Medulla oblongata (tissue), 1 donor: ENCODE measurements around the gene SPINT1.

ENCODE experiments used
- DNase-seq: peaks from one replicate; pipeline ENCODE4 v3.0.0-alpha.2; 2015; ENCODE audit errors: extremely low spot score

Gene SPINT1, protein sequence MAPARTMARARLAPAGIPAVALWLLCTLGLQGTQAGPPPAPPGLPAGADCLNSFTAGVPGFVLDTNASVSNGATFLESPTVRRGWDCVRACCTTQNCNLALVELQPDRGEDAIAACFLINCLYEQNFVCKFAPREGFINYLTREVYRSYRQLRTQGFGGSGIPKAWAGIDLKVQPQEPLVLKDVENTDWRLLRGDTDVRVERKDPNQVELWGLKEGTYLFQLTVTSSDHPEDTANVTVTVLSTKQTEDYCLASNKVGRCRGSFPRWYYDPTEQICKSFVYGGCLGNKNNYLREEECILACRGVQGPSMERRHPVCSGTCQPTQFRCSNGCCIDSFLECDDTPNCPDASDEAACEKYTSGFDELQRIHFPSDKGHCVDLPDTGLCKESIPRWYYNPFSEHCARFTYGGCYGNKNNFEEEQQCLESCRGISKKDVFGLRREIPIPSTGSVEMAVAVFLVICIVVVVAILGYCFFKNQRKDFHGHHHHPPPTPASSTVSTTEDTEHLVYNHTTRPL

DNA sequence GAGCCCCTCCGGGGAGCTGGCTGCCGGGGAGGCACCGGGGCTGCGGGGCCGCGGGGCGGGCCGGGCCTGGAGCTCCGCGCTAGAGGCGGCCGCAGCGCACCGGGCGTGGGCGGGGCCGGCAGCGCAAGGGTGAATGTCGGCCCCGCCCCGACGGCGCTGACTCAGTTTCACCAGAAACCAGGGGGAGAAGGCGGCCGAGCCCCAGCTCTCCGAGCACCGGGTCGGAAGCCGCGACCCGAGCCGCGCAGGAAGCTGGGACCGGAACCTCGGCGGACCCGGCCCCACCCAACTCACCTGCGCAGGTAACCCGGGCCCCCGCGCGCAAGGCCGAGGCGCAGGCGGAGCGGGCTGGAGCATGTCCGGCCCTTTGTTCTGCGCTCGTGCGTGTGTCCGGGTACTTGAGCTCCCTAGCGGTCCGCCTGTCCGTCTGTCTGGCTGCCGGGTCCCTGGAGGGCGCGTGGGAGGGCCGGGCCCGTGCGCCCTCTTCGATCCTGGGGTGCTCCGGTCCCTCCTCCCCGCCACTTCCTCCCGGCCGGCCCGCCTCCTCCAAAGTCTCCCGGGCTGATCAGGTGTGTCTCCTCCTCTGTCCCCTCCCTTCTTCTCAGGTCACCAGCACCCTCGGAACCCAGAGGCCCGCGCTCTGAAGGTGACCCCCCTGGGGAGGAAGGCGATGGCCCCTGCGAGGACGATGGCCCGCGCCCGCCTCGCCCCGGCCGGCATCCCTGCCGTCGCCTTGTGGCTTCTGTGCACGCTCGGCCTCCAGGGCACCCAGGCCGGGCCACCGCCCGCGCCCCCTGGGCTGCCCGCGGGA lies at the start of gene SPINT1:
SPINT1 (plus strand) TSS at position 164 of the 811 bp plus-strand sequence; CDS start at position 671, 507 bp downstream.
- DNase-seq = no peak

DNA sequence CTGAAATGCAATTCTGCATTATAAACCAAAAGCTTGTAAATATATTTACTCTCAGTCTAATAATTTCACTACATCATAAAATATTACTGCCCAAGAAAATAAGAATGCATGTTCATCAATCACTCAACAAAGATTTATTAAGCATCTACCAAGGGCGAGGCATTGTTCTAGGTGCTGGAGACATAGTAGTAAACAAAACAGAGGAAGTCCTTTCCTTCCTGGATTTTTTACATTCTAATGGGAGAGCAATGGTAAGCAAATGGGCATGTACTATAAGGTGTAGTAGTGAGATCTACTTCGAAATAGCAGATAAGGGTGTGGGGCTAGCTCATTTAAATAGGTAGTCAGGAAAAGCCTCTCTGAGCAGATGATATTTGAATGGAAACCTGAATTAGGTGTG lies 47.8 kb upstream of the SPINT1 start:
- DNase-seq = no peak

DNA sequence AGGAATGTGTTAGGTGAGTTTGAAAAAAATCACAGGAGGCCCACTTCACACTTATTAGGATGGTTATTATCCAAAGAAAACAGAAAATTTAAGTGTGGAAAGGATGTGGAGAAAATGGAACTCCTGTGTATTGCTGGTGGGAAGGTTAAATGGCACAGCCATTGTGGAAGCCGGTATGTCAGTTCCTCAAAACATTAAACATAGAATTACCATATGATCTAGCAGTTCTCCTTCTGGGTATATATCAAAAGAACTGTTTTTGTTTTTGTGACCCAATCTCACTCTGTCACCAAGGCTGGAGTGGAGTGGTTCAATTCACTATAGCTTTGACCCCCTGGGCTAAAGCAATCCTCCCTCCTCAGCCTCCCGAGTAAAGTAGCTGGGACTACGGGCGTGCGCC lies 47.3 kb upstream of the SPINT1 start:
- DNase-seq = no peak

DNA sequence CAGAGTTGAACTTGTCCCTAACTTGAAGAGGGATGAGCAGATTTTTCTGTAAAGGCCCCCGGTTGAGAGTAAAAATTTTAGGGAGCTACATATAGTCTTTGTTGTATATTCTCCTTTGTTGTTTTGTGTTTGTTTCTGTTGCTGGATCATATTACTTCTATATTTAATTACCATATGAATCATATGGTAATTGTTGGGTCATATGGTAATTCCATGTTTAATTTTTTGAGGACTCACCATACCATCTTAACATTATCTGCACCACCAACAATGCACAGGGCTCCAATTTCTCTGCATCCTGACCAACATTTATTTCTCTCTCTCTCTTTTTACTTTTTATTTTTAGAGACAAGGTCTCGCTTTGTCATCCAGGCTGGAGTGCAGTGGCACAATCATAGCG lies 44.3 kb upstream of the SPINT1 start:
- DNase-seq = no peak

DNA sequence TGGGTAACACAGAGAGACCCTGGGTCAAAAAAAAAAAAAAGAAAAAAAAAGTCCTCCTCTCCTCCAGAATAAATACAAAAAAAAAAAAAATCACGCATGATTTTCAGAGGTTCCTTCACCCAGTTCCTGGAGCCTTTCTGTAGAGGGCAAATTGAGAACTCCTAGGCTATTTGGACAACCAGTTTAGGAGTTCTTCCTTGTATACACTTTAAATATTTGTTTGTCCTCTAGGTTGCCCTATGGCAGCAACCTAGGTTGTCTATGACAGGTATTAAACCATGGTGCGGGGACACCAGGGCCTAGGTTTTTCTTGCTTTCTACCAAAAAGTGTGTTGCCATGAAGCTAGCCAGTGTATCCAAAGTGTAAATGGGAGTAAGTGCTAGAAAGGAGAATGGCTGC lies 40.8 kb upstream of the SPINT1 start:
- no peak for DNase-seq

DNA sequence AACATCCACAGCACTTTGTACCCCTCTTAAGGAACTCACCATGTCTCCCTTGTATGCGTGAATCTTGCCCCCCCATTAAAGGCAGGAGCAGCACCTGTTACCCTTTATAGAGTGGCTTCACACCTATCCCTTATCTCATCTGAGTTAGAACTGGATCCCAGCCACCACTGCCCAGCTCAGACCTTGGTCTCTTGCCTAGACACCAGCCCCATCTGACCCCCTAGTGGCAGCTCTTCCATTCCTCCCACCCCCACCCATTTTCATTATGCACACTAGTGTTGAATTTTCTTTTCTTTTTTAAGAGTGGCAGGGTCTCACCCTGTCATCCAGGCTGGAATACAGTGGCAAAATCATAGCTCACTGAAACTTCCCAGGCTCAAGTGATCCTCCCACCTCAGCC lies 40.2 kb upstream of the SPINT1 start:
- no peak for DNase-seq

DNA sequence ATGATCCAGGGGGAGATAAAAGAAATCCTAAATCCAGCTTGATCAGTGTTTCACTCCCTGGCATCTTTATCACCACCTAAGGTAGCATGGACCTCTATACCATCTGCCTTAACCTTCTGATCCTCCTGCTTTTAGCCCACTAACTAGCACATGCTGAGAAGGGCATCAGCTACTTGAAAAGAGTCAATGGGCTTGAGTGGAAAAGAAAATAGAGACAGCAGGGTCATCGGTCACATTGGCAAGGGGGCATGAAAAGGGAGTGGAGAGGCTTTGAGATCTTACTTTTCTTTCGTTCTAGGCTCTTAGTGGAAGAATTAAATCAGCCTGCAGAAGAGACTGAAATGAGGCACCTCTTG lies 37.2 kb upstream of the SPINT1 start:
- no peak for DNase-seq

DNA sequence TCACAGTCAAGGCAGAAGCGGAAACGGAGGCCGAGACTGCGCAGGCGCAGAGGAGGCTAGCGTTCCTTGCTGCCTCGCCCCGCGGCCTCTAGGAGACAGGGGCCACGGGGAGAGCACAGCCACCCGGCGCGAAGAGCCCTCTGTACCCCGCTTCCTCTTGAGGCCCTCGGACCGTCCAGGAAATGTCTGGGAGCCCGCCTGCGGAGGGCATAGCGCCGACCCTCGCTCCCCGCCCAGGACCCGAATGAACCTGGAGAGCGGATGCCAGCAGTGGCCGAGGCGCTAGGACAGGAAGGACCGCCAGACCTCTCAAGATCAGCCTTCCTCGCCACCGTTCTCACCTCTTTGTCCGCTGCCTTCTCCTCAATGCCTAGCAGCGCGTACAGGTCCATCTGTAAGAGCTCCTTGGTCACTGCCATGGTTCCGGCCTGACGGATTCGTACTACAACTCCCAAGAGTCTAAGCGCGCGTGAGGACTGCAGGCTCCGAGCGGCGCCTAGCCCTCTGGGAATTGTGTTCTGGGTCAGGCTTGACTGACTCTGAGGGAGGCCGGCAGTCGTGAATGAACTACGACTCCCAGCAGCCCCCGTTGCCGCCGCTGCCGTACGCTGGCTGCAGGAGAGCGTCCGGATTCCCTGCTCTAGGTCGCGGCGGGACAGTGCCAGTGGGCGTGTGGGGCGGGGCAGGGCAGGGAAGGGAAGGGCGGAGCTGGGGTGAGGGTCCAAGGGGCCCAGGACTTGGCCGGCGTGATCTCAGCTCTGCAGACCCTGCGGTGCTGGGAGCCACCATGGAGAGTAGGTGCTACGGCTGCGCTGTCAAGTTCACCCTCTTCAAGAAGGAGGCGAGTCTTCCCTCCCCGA lies 36.6 kb upstream of the SPINT1 start, which contains the start of the genes DNAJC17 and ZFYVE19:
DNAJC17 (minus strand) TSS at position 446 of the 860 bp plus-strand sequence; CDS start at position 419, 27 bp downstream.
ZFYVE19 (plus strand) TSS at position 62 of the 860 bp plus-strand sequence; CDS start at position 563, 501 bp downstream.
- DNase-seq = peak; percentile 99

DNA sequence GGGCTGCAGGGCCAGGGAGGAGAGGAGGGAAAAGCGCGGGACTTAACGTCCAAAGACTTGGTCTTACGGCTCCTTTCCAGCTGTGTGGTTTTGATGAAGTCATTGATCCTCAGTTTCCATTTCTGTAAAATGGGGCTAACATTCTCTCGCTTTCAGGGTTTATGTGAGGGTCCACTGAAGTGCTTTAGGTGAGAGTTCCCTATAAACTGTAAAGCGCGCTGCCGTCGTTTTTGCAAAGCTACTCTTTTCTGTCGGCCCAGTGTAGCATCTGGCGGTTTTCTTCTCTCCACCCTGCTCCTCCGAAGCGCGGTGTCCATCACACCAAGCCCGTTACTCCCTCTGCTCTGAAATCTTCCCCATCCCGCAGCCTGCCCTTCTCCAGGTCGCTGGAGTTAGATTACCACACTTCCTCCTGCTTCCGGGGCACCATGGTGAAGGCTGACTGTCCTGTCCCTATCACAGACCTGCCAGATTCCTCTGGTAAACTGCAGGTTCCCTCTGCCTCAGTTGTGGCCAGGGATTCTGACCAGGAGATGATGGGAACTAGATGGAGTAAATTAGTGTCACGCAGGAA lies 35.9 kb upstream of the SPINT1 start:
- DNase-seq = no peak

DNA sequence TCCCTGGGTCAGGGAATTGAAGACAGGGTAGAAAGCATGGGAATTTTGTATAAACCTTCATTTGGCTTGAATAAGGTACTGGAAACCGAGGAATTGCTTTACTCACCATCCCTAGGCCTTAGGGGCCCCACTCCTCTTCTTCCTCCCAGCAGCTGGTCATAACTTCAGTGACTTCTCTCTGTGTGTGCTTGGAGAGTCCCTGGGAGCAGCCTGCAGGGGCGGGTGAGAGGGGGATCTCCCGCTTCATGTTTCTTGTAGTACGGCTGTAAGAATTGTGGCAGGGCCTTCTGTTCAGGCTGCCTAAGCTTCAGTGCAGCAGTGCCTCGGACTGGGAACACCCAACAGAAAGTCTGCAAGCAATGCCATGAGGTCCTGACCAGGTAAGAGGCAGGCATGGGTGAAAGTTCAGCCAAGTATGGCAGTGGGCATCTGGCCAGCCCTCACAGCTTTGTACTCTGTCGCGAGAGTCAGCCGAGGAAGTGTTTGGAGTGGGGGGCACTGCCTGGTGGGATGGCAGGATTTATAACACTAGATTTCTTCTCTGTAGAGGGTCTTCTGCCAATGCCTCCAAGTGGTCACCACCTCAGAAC lies 34.9 kb upstream of the SPINT1 start:
- no peak for DNase-seq

DNA sequence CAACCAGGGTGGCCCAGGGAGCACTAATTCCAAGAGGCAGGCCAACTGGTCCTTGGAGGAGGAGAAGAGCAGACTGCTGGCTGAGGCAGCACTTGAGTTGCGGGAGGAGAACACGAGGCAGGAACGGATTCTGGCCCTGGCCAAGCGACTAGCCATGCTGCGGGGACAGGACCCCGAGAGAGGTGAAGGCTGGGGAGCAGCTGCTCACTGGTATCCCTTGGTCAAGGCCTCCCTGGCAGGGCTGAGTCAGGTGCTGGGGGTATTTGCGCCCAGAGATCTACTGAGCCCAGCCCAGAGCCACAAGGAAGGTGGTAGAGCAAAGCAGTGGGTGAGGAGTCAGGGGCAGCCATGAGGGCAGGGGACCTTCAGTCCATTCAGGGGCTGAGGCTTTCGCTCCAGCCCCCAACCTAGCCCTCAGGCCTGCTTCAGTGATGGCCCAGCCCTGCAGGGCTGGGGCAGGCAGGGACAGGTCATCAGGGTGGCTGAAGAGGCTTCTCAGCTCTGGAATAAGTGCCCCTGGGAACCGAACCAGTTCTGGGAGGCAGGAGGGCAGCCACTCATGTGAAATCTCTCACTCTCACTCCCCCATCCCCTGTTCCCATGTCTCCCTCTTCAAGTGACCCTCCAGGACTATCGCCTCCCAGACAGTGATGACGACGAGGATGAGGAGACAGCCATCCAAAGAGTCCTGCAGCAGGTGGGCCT lies 31.0 kb upstream of the SPINT1 start:
- DNase-seq = no peak

DNA sequence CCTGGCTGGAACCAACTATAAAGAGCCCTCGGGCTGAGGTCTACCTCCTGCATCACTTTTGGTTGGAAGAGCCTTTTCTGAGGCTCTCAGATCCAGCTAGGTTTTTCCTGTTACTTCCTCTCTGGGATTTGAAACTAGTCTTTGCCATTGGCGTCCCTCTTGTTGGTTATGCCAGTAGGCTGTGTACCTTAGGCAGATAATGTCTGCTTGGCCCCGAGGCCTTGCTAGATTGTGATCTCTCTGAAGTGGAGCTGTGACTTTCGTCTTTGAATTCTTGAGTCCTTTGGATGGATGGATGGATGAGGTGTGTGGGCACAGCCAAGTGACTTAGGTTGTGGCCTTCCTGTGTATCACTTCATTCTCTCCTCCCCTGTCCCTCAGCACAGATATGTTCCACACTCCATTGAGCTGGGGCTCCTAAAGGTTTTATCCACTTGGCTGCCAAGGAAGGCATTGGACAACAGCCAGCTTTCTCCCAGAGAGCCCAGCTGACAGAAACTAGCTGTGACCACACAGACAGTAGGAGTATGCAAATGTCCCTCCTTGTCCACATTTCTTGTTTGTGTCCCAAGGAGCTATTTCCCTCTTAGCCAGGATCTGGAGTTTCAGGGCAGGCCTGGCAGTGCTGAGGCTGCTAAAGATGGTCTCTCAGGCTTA lies 28.7 kb upstream of the SPINT1 start:
- peak; percentile 67 for DNase-seq

DNA sequence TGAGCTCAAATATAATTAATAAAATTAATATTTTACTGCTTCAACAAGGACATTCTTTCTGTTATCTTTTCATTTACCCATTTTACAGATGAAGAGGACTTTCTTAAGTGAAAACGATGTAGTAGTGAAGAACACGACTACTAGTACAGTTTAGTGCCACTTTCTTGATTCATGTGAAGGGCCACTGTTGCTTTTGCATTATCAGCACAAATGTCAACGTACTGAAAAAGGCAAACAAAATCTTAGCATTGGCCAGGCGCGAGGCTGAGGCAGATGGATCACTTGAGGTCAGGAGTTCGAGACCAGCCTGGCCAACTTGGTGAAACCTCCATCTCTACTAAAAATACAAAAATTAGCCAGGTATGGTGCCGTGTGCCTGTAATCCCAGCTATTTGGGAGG lies 24.8 kb upstream of the SPINT1 start:
- no peak for DNase-seq

DNA sequence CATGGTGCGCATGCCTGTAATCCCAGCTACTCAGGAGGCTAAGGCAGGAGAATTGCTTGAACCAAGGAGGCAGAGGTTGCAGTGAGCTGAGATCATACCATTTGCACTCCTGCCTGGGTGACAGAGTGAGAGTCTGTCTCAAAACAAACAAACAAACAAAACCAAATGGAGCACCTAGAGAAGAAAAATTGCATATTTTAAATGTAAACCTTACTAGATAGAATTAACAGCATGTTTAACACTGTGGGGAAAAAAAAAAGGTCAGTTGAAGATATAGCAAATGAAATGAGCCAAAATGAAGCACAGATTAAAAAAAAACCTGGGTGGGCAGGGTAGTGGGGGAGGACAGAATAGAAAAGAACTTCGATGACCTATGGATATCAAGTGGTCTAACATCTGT lies 22.7 kb upstream of the SPINT1 start:
- no peak for DNase-seq

DNA sequence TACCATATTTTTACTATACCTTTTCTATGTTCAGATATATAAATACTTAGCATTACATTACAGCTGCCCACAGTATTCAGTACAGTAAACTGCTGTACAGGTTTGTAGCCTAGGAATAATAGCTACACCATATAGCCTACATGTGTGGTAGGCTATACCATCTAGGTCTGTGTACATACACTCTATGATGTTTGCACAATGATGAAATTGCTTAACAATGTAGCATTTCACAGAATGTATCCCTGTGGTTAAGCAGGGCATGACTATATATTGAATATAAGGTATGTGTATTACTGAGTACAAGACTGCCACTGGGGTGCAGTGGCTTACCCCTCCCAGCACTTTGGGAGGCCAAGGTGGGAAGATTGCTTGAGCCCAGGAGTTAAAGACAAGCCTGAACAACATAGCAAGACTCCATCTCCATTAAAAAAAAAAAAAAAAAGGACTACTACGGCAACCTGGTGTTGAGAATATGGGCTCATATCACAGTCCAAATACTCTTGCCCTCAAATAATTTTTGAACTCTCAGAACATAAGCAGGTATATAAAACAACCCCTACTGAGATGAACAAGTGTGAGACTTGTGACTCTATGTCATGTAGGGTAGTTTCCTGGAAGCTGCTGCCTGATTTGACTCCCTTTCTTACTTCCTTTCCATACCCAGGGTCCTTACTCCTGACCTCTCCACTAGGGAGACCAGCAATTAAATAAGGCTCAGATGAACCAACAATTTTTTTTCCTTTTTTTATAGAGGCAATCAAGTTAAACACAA lies 20.1 kb upstream of the SPINT1 start:
- DNase-seq = no peak

DNA sequence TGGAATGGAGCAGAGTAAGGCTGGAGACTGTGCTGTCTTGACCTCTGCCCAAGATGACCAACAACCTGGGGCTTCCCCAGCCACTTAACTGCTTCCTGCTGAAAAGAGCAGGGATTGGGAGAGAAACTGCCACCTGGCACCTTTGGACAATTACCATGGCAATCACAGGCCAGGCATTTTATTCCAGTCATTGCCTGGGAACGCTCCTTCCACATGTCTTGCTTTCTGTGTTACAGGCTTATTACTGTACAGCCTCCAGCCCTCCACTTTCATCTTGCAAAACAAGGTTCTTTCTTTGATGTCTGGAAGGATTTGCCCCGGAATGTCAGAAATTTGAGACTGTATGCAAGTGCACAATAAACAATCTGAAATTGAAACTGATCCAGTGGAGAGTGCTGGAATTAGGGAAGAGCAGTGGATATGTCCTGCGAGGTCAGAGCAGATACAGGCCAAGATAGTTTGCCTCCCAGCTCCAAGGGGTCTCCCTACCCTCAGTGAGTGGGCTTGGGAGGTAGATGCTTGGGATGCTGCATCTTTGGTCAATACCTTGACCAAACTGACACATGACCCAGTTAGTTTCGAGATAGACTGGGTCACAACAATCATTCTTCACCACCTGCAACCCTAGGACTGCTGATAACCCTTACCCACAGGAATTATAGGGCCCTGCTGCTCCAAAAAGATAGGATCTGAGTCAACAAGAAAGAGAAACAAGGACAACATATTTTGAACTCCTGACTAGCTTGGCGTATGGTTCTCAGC lies 18.0 kb upstream of the SPINT1 start:
- DNase-seq = no peak

DNA sequence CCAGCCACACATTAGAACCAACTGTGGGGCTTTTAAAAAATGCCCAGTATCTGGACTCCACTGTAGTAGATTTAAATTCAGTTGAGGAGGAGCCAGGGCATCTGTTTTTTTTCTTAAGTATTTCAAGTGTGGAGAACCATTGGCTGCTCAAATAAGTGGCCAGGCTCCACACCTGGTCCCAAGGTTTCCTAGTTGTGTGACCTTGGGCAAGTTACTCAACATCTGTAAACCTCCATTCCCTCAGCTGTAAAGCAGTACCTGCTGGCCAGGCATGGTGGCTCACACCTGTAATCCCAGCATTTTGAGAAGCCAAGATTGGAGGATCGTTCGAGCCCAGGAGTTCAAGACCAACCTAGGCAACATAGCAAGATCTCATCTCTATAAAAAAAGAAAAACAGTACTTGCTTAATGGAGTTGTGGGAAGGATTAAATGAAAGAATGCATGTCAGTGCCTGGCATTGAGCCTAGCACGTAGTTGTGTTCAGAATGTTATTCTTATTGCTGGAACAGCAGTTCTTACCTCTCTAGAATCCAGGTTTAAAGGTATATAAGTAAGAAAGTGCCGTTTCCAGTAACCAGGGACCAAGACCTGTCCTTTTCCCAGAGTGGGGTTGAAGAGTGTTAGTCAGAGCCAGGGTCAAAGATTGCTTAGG lies 17.3 kb upstream of the SPINT1 start:
- no peak for DNase-seq
